Raji (cell line): Measurements from ENCODE around the gene EGFL8.
A peak's percentile ranks its signal among the peaks of the same experiment; 100 is the strongest.

ENCODE experiments used
- POLR2A ChIP-seq: IDR thresholded peaks from 2 replicates; pipeline ENCODE4 v1.6.1; 2011; ENCODE audit warnings: low read depth, low read length, control low read depth; ENCODE audit not compliant: insufficient read depth

Gene EGFL8

GRCh38 chr6:32153564-32154513, 10.6 kb upstream of the EGFL8 start, which contains the start of gene PPT2:
TSS of gene PPT2 (plus strand) at chr6:32154141. CDS start at chr6:32154595, 454 bp downstream.
- no peak for TF ChIP-seq POLR2A

- TF ChIP-seq POLR2A: peak; percentile 42; the same call in 1 of the 2 replicates
These were observed 9.8 kb upstream of the EGFL8 start for GRCh38 chr6:32154514-32155161.

GRCh38 chr6:32156891-32157290, 7.5 kb upstream of the EGFL8 start:
- TF ChIP-seq POLR2A: no peak

- TF ChIP-seq POLR2A: no peak
These were observed 6.3 kb upstream of the EGFL8 start for GRCh38 chr6:32158052-32158451.

GRCh38 chr6:32163559-32164258, 686 bp upstream of the EGFL8 start:
- no peak for TF ChIP-seq POLR2A

- TF ChIP-seq POLR2A: no peak
These were observed 2.1 kb downstream of the EGFL8 start for GRCh38 chr6:32166411-32167061.

GRCh38 chr6:32167154-32167760, 2.9 kb downstream of the EGFL8 start:
- no peak for TF ChIP-seq POLR2A

- TF ChIP-seq POLR2A: no peak
These were observed 3.4 kb downstream of the EGFL8 start for GRCh38 chr6:32167761-32168262.

GRCh38 chr6:32168350-32168749, 4.0 kb downstream of the EGFL8 start:
- TF ChIP-seq POLR2A: no peak

- TF ChIP-seq POLR2A: no peak
These were observed 4.6 kb downstream of the EGFL8 start for GRCh38 chr6:32168807-32169591.

- TF ChIP-seq POLR2A: no peak
These were observed 5.9 kb downstream of the EGFL8 start for GRCh38 chr6:32170294-32170693.

GRCh38 chr6:32171234-32171633, 6.8 kb downstream of the EGFL8 start:
- TF ChIP-seq POLR2A: no peak

- no peak for TF ChIP-seq POLR2A
These were observed 8.8 kb downstream of the EGFL8 start for GRCh38 chr6:32173051-32173727.
